Sigmoid colon (tissue), 4 donors: ENCODE measurements around the gene RAD21L1.

Experiments used
- EP300 ChIP-seq, 4 donors: sonication (generic); formaldehyde crosslinking; IDR thresholded peaks; one replicate each; pipeline ENCODE4 v1.6.1; 2017; ENCODE audit warnings: antibody characterized with exemption in 4 of 4
- POLR2A ChIP-seq, 2 donors: fragments of 450-650 bp; IDR thresholded peaks; one replicate each; pipeline ENCODE4 v1.6.1; 2016; ENCODE audit warnings: antibody characterized with exemption in 2 of 2, mild to moderate bottlenecking in 2 of 2, moderate library complexity in 2 of 2
- TF ChIP-seq, protein P1 (sequence below), 4 experiments: fragments of 450-650 bp in 3 of 4; fragments of 200-600 bp in 1 of 4; IDR thresholded peaks; one replicate each; pipeline ENCODE4 v1.5.1; 2016 to 2019; ENCODE audit warnings: antibody characterized with exemption in 4 of 4, mild to moderate bottlenecking in 3 of 4, moderate library complexity in 2 of 4

DNA sequence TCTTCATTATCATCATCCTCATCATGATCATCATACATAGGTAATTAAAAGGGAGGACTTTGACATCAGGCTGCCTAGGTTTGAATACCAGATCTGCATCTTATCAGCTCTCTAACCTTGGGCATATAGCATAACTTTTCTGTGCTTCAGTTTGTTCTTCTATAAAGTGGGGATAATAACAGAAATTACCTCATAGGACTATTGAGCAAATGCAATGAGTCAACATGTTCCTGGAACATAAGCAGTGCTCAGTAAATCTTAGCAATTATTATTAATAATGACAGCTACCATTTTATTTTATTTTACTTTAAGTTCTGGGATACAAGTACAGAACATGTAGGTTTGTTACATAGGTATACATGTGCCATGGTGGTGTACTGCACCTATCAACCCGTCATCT is 15.3 kb upstream of the RAD21L1 start:
- no peak for TF ChIP-seq EP300 (IDR thresholded peaks at IDR 0.05)
- TF ChIP-seq, protein P1, sequence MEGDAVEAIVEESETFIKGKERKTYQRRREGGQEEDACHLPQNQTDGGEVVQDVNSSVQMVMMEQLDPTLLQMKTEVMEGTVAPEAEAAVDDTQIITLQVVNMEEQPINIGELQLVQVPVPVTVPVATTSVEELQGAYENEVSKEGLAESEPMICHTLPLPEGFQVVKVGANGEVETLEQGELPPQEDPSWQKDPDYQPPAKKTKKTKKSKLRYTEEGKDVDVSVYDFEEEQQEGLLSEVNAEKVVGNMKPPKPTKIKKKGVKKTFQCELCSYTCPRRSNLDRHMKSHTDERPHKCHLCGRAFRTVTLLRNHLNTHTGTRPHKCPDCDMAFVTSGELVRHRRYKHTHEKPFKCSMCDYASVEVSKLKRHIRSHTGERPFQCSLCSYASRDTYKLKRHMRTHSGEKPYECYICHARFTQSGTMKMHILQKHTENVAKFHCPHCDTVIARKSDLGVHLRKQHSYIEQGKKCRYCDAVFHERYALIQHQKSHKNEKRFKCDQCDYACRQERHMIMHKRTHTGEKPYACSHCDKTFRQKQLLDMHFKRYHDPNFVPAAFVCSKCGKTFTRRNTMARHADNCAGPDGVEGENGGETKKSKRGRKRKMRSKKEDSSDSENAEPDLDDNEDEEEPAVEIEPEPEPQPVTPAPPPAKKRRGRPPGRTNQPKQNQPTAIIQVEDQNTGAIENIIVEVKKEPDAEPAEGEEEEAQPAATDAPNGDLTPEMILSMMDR (IDR thresholded peaks at IDR 0.05), result no peak
- no peak for TF ChIP-seq POLR2A (IDR thresholded peaks at IDR 0.05)
